ENCODE results near the gene SLC4A8.

Gene SLC4A8

GRCh38 chr12:51382173-51382572 is 42.5 kb upstream of the SLC4A8 start:
- Histone ChIP-seq H3K27ac (ENCODE audit: insufficient read depth in 1 of 2, low read depth in 1 of 2, low read length in 2 of 2, poor library complexity in 1 of 2, severe bottlenecking in 2 of 2) (no peak overlapping the region), H3K36me3 (ENCODE audit: control insufficient read depth in 4 of 4, insufficient read depth in 4 of 4, low read length in 3 of 4) (peaks cover 0 to 28% (median 14%) of the 10 kb centered on the region in 4 experiments), H3K9me3 (ENCODE audit: control extremely low read depth in 1 of 5, control insufficient read depth in 4 of 5, insufficient read depth in 2 of 5, low read depth in 1 of 5, low read length in 4 of 5) (no peaks in the 10 kb centered on the region), H3K4me1 (ENCODE audit: control extremely low read depth in 1 of 4, control insufficient read depth in 4 of 4, insufficient read depth in 4 of 4, low read length in 3 of 4) (peaks cover 4 to 47% (median 33%) of the 10 kb centered on the region in 4 experiments), H3K27me3 (replicated peaks in 2 of 5; ENCODE audit: control insufficient read depth in 4 of 5, insufficient read depth in 5 of 5, low read length in 4 of 5) (no peaks in the 10 kb centered on the region), H3K4me3 (ENCODE audit: control insufficient read depth in 1 of 7, extremely low read depth in 1 of 7, insufficient read depth in 4 of 7, low read depth in 2 of 7, low read length in 6 of 7) (no peak overlapping the region)
- WGBS (ENCODE audit: insufficient coverage): 80% methylated on average over 6 of the region's 7 CpGs
- ChIA-PET CTCF (interaction anchor here (2.8 to 3.6 kb wide), 3 partner anchors 9 to 38 kb away, joined by 9 to 27 read pairs (median 23); no protein-coding TSS in a partner anchor), POLR2A (interaction anchor here (0.6 to 2.4 kb wide), 2 partner anchors 13 kb away, joined by 3 to 11 read pairs; no protein-coding TSS in a partner anchor)
- DNase-seq: no peak

- Histone ChIP-seq H3K4me1 (ENCODE audit: control extremely low read depth in 1 of 4, control insufficient read depth in 4 of 4, insufficient read depth in 4 of 4, low read length in 3 of 4) (peaks cover 7 to 53% (median 43%) of the 10 kb centered on the region in 4 experiments), H3K4me3 (ENCODE audit: control insufficient read depth in 1 of 7, extremely low read depth in 1 of 7, insufficient read depth in 4 of 7, low read depth in 2 of 7, low read length in 6 of 7) (no peak overlapping the region), H3K27ac (ENCODE audit: insufficient read depth in 1 of 2, low read depth in 1 of 2, low read length in 2 of 2, poor library complexity in 1 of 2, severe bottlenecking in 2 of 2) (no peak overlapping the region), H3K36me3 (ENCODE audit: control insufficient read depth in 4 of 4, insufficient read depth in 4 of 4, low read length in 3 of 4) (peaks cover 0 to 20% (median 12%) of the 10 kb centered on the region in 4 experiments), H3K9me3 (ENCODE audit: control extremely low read depth in 1 of 5, control insufficient read depth in 4 of 5, insufficient read depth in 2 of 5, low read depth in 1 of 5, low read length in 4 of 5) (no peaks in the 10 kb centered on the region), H3K27me3 (replicated peaks in 2 of 5; ENCODE audit: control insufficient read depth in 4 of 5, insufficient read depth in 5 of 5, low read length in 4 of 5) (no peaks in the 10 kb centered on the region)
- CTCF ChIA-PET: interaction anchor here (1.3 to 3.0 kb wide), 3 partner anchors 10 to 38 kb away, joined by 4 to 23 read pairs (median 6); no protein-coding TSS in a partner anchor
- peak; percentile 41 to 79 (median 70) for DNase-seq
- 40% methylated on average over 3 of the region's 6 CpGs for WGBS (ENCODE audit: insufficient coverage)
- POLR2A ChIA-PET: interaction anchor here (0.5 to 2.4 kb wide), 3 partner anchors 15 to 851 kb away, joined by 3 to 11 read pairs (median 4); no protein-coding TSS in a partner anchor
These were observed 41.2 kb upstream of the SLC4A8 start for GRCh38 chr12:51383269-51383905.

- POLR2A ChIA-PET: no interaction called here
These were observed 38.3 kb upstream of the SLC4A8 start for GRCh38 chr12:51386351-51386750.

DNA sequence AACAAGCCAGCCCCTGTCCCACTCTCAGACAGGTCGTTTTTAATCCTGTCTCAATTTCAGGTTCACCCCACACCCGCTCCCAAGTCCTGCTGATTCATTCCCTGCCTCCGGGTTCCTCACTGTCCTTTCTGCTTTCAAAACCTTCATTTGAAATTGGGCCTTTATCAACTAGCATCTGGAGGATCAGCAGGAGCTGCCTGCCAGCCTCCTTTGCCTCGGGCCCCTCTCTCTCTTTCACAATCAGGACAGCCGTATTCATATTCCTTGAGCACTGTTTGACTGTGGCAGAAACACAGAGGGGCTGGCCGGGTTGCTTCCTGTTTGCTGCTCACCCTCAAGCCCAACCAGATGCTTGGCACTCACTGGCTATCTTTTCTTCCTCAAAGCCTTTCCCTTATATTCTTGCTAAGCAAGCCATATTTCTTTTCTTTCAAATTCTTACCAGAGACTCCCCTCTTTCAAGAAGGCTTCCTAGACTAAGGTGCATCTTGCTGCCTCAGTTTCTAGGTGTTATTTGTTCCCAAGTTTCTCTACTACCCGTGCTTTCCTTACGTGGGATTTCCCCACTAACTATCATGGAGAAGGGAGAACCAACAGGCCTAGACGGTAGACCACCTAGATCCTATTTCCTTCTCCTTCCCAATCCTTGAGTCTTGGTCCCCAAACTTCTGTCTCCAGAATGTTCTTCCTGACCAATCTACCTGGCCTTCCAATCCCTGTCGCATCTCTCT is 36.4 kb upstream of the SLC4A8 start:
- CTCF ChIA-PET: interaction anchor here (1.0 to 5.9 kb wide), 5 partner anchors 9 to 33 kb away, joined by 3 to 41 read pairs (median 4); no protein-coding TSS in a partner anchor
- Histone ChIP-seq H3K36me3 (ENCODE audit: control insufficient read depth in 4 of 4, insufficient read depth in 4 of 4, low read length in 3 of 4) (no peaks in the 10 kb centered on the region), H3K9me3 (ENCODE audit: control extremely low read depth in 1 of 5, control insufficient read depth in 4 of 5, insufficient read depth in 2 of 5, low read depth in 1 of 5, low read length in 4 of 5) (no peaks in the 10 kb centered on the region), H3K4me1 (ENCODE audit: control extremely low read depth in 1 of 4, control insufficient read depth in 4 of 4, insufficient read depth in 4 of 4, low read length in 3 of 4) (peaks cover 12 to 73% (median 62%) of the 10 kb centered on the region in 4 experiments), H3K27ac (ENCODE audit: insufficient read depth in 1 of 2, low read depth in 1 of 2, low read length in 2 of 2, poor library complexity in 1 of 2, severe bottlenecking in 2 of 2) (peak overlapping the region in 1 of 2 experiments; percentile 9), H3K4me3 (ENCODE audit: control insufficient read depth in 1 of 7, extremely low read depth in 1 of 7, insufficient read depth in 4 of 7, low read depth in 2 of 7, low read length in 6 of 7) (peak overlapping the region in 1 of 7 experiments; percentile 21), H3K27me3 (replicated peaks in 2 of 5; ENCODE audit: control insufficient read depth in 4 of 5, insufficient read depth in 5 of 5, low read length in 4 of 5) (no peaks in the 10 kb centered on the region)
- POLR2A ChIA-PET: interaction anchor here (6.5 kb wide), 1 partner anchor 19 kb away, joined by 49 read pairs; no protein-coding TSS in a partner anchor
- WGBS (ENCODE audit: insufficient coverage): 31% methylated on average over 9 of the region's 10 CpGs
- DNase-seq: peak; percentile 38 to 85 (median 82)

More at GRCh38 chr12:51386351-51386750, 38.3 kb upstream of the SLC4A8 start:
- Histone ChIP-seq H3K4me3 (ENCODE audit: control insufficient read depth in 1 of 7, extremely low read depth in 1 of 7, insufficient read depth in 4 of 7, low read depth in 2 of 7, low read length in 6 of 7) (no peak overlapping the region), H3K27ac (ENCODE audit: insufficient read depth in 1 of 2, low read depth in 1 of 2, low read length in 2 of 2, poor library complexity in 1 of 2, severe bottlenecking in 2 of 2) (no peak overlapping the region), H3K36me3 (ENCODE audit: control insufficient read depth in 4 of 4, insufficient read depth in 4 of 4, low read length in 3 of 4) (peaks cover 0 to 6% (median 2%) of the 10 kb centered on the region in 4 experiments), H3K27me3 (replicated peaks in 2 of 5; ENCODE audit: control insufficient read depth in 4 of 5, insufficient read depth in 5 of 5, low read length in 4 of 5) (no peaks in the 10 kb centered on the region), H3K9me3 (ENCODE audit: control extremely low read depth in 1 of 5, control insufficient read depth in 4 of 5, insufficient read depth in 2 of 5, low read depth in 1 of 5, low read length in 4 of 5) (no peaks in the 10 kb centered on the region), H3K4me1 (ENCODE audit: control extremely low read depth in 1 of 4, control insufficient read depth in 4 of 4, insufficient read depth in 4 of 4, low read length in 3 of 4) (peaks cover 15 to 76% (median 58%) of the 10 kb centered on the region in 4 experiments)
- CTCF ChIA-PET: interaction anchor here (0.6 to 2.4 kb wide), 5 partner anchors 9 to 212 kb away, joined by 3 to 8 read pairs (median 3); no protein-coding TSS in a partner anchor
- no peak for DNase-seq
- WGBS (ENCODE audit: insufficient coverage): 75% methylated on average over 3 of the region's 4 CpGs

GRCh38 chr12:51388846-51389245 is 35.8 kb upstream of the SLC4A8 start:
- peaks cover 13 to 72% (median 60%) of the 10 kb centered on the region in 4 experiments for H3K4me1 ChIP-seq (ENCODE audit: control extremely low read depth in 1 of 4, control insufficient read depth in 4 of 4, insufficient read depth in 4 of 4, low read length in 3 of 4)

DNA sequence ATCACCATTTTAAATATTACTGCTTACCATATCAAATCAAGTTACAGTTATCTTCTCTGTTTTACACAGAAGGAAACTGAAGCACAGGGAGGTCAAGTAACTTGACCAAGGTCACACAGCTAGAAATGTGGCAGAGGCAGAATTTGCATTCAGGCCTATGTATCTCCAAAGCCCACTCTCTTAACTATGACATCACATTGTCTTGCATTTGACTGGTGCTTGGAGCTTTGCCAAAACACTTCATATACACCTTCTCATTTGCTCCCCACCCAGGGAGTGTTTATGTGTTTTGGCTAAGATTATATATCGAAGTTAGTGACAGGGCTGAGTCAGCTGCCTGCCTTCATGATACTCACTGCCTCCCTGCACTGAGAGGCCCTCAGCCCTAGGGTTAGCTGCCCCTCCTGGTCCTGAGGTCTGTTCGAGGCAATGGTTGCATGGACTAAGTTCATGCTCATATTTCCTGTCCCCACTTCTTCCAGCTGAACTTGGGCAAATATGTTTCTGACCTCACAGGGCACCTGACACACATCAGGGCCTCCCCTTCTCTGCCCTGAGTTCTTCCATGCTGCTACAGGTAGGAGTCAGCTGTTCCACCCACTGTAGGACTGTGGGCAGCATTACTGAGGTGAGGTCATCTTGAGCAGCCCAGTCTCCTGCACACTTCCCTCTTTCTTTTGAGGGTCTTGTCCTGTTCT is 35.2 kb upstream of the SLC4A8 start:
- no peaks in the 10 kb centered on the region for H3K36me3 ChIP-seq (ENCODE audit: control insufficient read depth in 4 of 4, insufficient read depth in 4 of 4, low read length in 3 of 4)
- CTCF ChIA-PET: interaction anchor here (1.0 to 5.9 kb wide), 8 partner anchors 10 to 143 kb away, joined by 3 to 41 read pairs (median 4); no protein-coding TSS in a partner anchor
- H3K27ac ChIP-seq (ENCODE audit: insufficient read depth in 1 of 2, low read depth in 1 of 2, low read length in 2 of 2, poor library complexity in 1 of 2, severe bottlenecking in 2 of 2): no peak overlapping the region
- peak in 2 of 3 donors; percentile 26 to 51 for DNase-seq
- no peaks in the 10 kb centered on the region for H3K9me3 ChIP-seq (ENCODE audit: control extremely low read depth in 1 of 5, control insufficient read depth in 4 of 5, insufficient read depth in 2 of 5, low read depth in 1 of 5, low read length in 4 of 5)
- H3K4me1 ChIP-seq (ENCODE audit: control extremely low read depth in 1 of 4, control insufficient read depth in 4 of 4, insufficient read depth in 4 of 4, low read length in 3 of 4): peaks cover 13 to 72% (median 62%) of the 10 kb centered on the region in 4 experiments
- H3K4me3 ChIP-seq (ENCODE audit: control insufficient read depth in 1 of 7, extremely low read depth in 1 of 7, insufficient read depth in 4 of 7, low read depth in 2 of 7, low read length in 6 of 7): peak overlapping the region in 1 of 7 experiments; percentile 23
- POLR2A ChIA-PET: interaction anchor here (6.5 kb wide), 1 partner anchor 21 kb away, joined by 49 read pairs; no protein-coding TSS in a partner anchor
- 67% methylated on average over 1 of the region's 2 CpGs for WGBS (ENCODE audit: insufficient coverage)
- no peaks in the 10 kb centered on the region for H3K27me3 ChIP-seq (replicated peaks in 2 of 5; ENCODE audit: control insufficient read depth in 4 of 5, insufficient read depth in 5 of 5, low read length in 4 of 5)

More at GRCh38 chr12:51388846-51389245, 35.8 kb upstream of the SLC4A8 start:
- WGBS (ENCODE audit: insufficient coverage): 100% methylated on average over 4 of the region's 5 CpGs
- Histone ChIP-seq H3K27ac (ENCODE audit: insufficient read depth in 1 of 2, low read depth in 1 of 2, low read length in 2 of 2, poor library complexity in 1 of 2, severe bottlenecking in 2 of 2) (no peak overlapping the region), H3K9me3 (ENCODE audit: control extremely low read depth in 1 of 5, control insufficient read depth in 4 of 5, insufficient read depth in 2 of 5, low read depth in 1 of 5, low read length in 4 of 5) (no peaks in the 10 kb centered on the region), H3K27me3 (replicated peaks in 2 of 5; ENCODE audit: control insufficient read depth in 4 of 5, insufficient read depth in 5 of 5, low read length in 4 of 5) (no peaks in the 10 kb centered on the region), H3K4me3 (ENCODE audit: control insufficient read depth in 1 of 7, extremely low read depth in 1 of 7, insufficient read depth in 4 of 7, low read depth in 2 of 7, low read length in 6 of 7) (no peak overlapping the region), H3K36me3 (ENCODE audit: control insufficient read depth in 4 of 4, insufficient read depth in 4 of 4, low read length in 3 of 4) (no peaks in the 10 kb centered on the region)
- no peak for DNase-seq
- CTCF ChIA-PET: interaction anchor here (1.0 to 5.9 kb wide), 4 partner anchors 9 to 34 kb away, joined by 3 to 41 read pairs (median 6); no protein-coding TSS in a partner anchor
- POLR2A ChIA-PET: interaction anchor here (6.5 kb wide), 1 partner anchor 20 kb away, joined by 49 read pairs; no protein-coding TSS in a partner anchor

Measured in common myeloid progenitor, CD34-positive (primary cell).